HepG2 (cell line): Measurements from ENCODE around the gene PEX14. TPM values are rescaled to one million over a fixed set of nuclear protein-coding genes. Genes with fewer than 3 reads are reported as not detected.

Source experiments
- ATAC-seq: fragments of 200-7000 bp; cut with Tn5 transposase; 3 replicates; pipeline ENCODE4 v1.9.1; 2020; ENCODE audit warnings: mild to moderate bottlenecking, moderate library complexity
- BruUV-seq: library from RNA; stranded (reverse); fragments of 400-500 nt; replicated peaks from 2 replicates; lab custom pipeline; 2021; lab: Mats Ljungman, UMichigan
- CTCF ChIA-PET: fragments of 300-600 bp; formaldehyde crosslinking; extraction: SDS; loops from one replicate; lab custom pipeline; 2021; ENCODE audit warnings: low total read pairs, inconsistent platforms, low intra/inter-chr PET ratio; lab: Yijun Ruan, JAX
- POLR2A ChIA-PET: fragments of 350-600 bp; sonication (Branson Sonifier 250); formaldehyde crosslinking; loops from one replicate; lab custom pipeline; 2020; ENCODE audit warnings: antibody characterized with exemption, inconsistent platforms; lab: Yijun Ruan, JAX
- DNase-seq: peaks from one replicate; pipeline ENCODE4 v3.0.0-alpha.2; 2015; ENCODE audit warnings: low spot score
- FAIRE-seq: peaks from 3 replicates; lab custom pipeline; 2011; peaks lifted over from hg19 to GRCh38; lab: Jason Lieb, UNC
- H2AFZ ChIP-seq: one replicate; pipeline ENCODE4 v1.6.1; 2011; ENCODE audit warnings: low read length, inconsistent platforms
- H3K27ac ChIP-seq: fragments of 300-600 bp; 3 replicates; pipeline ENCODE4 v1.8.0; 2011; ENCODE audit warnings: mixed run types, mild to moderate bottlenecking, mixed read lengths, low read length, inconsistent platforms; ENCODE audit not compliant: insufficient read depth; ENCODE audit errors: extremely low read length
- H3K27me3 ChIP-seq, 2 experiments: fragments of 200-600 bp in 1 of 2; 2 replicates in 1 of 2; 3 replicates in 1 of 2; pipeline versions ENCODE4 v1.6.0 to v1.8.0; 2011; ENCODE audit warnings: low read length in 2 of 2, mild to moderate bottlenecking in 2 of 2, moderate library complexity in 2 of 2, inconsistent platforms in 1 of 2; ENCODE audit not compliant: insufficient read depth in 2 of 2, control insufficient read depth in 1 of 2
- H3K36me3 ChIP-seq, 2 experiments: fragments of 200-600 bp in 1 of 2; replicated peaks in 1 of 2; 2 replicates in 1 of 2; 3 replicates in 1 of 2; pipeline versions ENCODE4 v1.5.1 to v1.8.0; 2011; ENCODE audit warnings: low read length in 2 of 2, inconsistent platforms in 1 of 2; ENCODE audit not compliant: insufficient read depth in 2 of 2, control insufficient read depth in 1 of 2
- H3K4me1 ChIP-seq: 2 replicates; pipeline ENCODE4 v1.5.1; 2012; ENCODE audit warnings: low read length, inconsistent platforms; ENCODE audit not compliant: insufficient read depth
- H3K4me2 ChIP-seq: 2 replicates; pipeline ENCODE4 v1.6.0; 2011; ENCODE audit warnings: low read depth, low read length, inconsistent platforms
- H3K4me3 ChIP-seq, 3 experiments: fragments of 200-600 bp in 1 of 3; sonication (generic), shearing (Covaris generic) in 1 of 3; replicated peaks in 1 of 3; 2 replicates each; pipeline ENCODE4 v1.5.1; 2011 to 2016; ENCODE audit warnings: low read length in 3 of 3, inconsistent platforms in 2 of 3, low read depth in 2 of 3, mild to moderate bottlenecking in 2 of 3, control low read depth in 1 of 3, mixed read lengths in 1 of 3; ENCODE audit not compliant: insufficient read depth in 1 of 3
- H3K79me2 ChIP-seq: one replicate; pipeline ENCODE4 v1.6.1; 2011; ENCODE audit warnings: low read length, inconsistent platforms; ENCODE audit not compliant: insufficient read depth
- H3K9ac ChIP-seq: 2 replicates; pipeline ENCODE4 v1.6.0; 2011; ENCODE audit warnings: mild to moderate bottlenecking, low read depth, low read length, inconsistent platforms; ENCODE audit not compliant: insufficient read depth
- H3K9me3 ChIP-seq: 2 replicates; pipeline ENCODE4 v1.5.1; 2012; ENCODE audit warnings: mild to moderate bottlenecking, low read length
- H4K20me1 ChIP-seq: 2 replicates; pipeline ENCODE4 v1.6.0; 2011; ENCODE audit warnings: inconsistent platforms, mild to moderate bottlenecking, low read length, moderate library complexity; ENCODE audit not compliant: insufficient read depth
- IKZF4 ChIP-seq: sonication (generic); formaldehyde crosslinking; IDR thresholded peaks from 2 replicates; pipeline ENCODE4 v1.5.1; 2020; ENCODE audit warnings: borderline replicate concordance, mild to moderate bottlenecking, low read depth, missing genetic modification reagents; ENCODE audit errors: not compliant biosample characterization
- JUN ChIP-seq: sonication (generic); formaldehyde crosslinking; IDR thresholded peaks from 2 replicates; pipeline ENCODE4 v1.4.0; 2020; ENCODE audit warnings: mild to moderate bottlenecking, missing genetic modification reagents
- MAFF ChIP-seq: IDR thresholded peaks from 2 replicates; pipeline ENCODE4 v1.6.1; 2011; ENCODE audit warnings: low read depth, low read length, improper control_type of control experiment
- POLR2AphosphoS5 ChIP-seq: IDR thresholded peaks from 2 replicates; pipeline ENCODE4 v1.6.1; 2012; ENCODE audit warnings: low read depth, low read length
- TARDBP ChIP-seq: sonication (generic); formaldehyde crosslinking; IDR thresholded peaks from 2 replicates; pipeline ENCODE4 v1.8.0; 2022; ENCODE audit warnings: mild to moderate bottlenecking, missing genetic modification reagents
- ZBTB39 ChIP-seq: sonication (generic); formaldehyde crosslinking; IDR thresholded peaks from 2 replicates; pipeline ENCODE4 v1.5.0; 2020; ENCODE audit warnings: missing genetic modification reagents
- ZNF256 ChIP-seq: sonication (generic); formaldehyde crosslinking; conservative IDR thresholded peaks from 2 replicates; pipeline ENCODE4 v1.4.0; 2020; ENCODE audit warnings: missing genetic modification reagents
- ZNF7 ChIP-seq: IDR thresholded peaks from 2 replicates; pipeline ENCODE4 v1.6.1; 2016; ENCODE audit warnings: missing biosample characterization, missing genetic modification reagents
- ZNF841 ChIP-seq: sonication (generic); formaldehyde crosslinking; IDR thresholded peaks from 2 replicates; pipeline ENCODE4 v1.8.1; 2023; ENCODE audit warnings: missing genetic modification reagents, borderline replicate concordance
- WGBS: methylation state at CpG from one replicate; pipeline ENCODE4 v1.1.6; 2017; ENCODE audit warnings: low lambda C conversion rate; 5-methylcytosine and 5-hydroxymethylcytosine counted together
- in situ Hi-C: cut with HindIII; loops from 2 replicates; pipeline ENCODE4 v1.10.0; 2017; ENCODE audit warnings: low pct_unique_long_range_greater_than_20kb; ENCODE audit not compliant: extremely low pct_ligation_motif_present
- intact Hi-C: fragments of 100-400 bp; cut with micrococcal nuclease; formaldehyde crosslinking; loops from one replicate; pipeline ENCODE4 v1.10.0; 2022; ENCODE audit not compliant: unreplicated experiment
- polyA plus RNA-seq, 8 experiments: library from polyadenylated mRNA; depleted of rRNA in 3 of 8; stranded (reverse) in 7 of 8; unstranded in 1 of 8; fragments of >200 nt; fragmentation: Illumina TruSeq in 4 of 8; extraction: Trizol in 4 of 8; gene quantifications; 2 replicates each; pipeline versions ENCODE4 v1.2.1 to v1.2.3, GENCODE V29; 2011 to 2016; ENCODE audit warnings: low read depth in 4 of 8, missing spikeins in 1 of 8, mixed read lengths in 1 of 8; ENCODE audit not compliant: insufficient read depth in 1 of 8
- total RNA-seq, 5 experiments: library from RNA; depleted of rRNA; stranded (reverse); fragments of >200 nt; fragmentation: Illumina TruSeq; extraction: Trizol; gene quantifications; 2 replicates each; pipeline ENCODE4 v1.2.3, GENCODE V29; 2016; ENCODE audit warnings: low read depth in 1 of 5

The PEX14 gene
- total and polyA plus RNA-seq, 2 of the 13 experiments (the other 11 are each of a cell fraction or from before 2014, with no cell fraction given) = 6.5 to 9.9 TPM

GRCh38 chr1:10532362-10532761, 57.6 kb downstream of the PEX14 start:
- Histone ChIP-seq H3K36me3 (peaks cover 4 to 8% of the 10 kb centered on the region in 2 experiments; a peak in 4 of 5 replicates), H3K9ac (no peak overlapping the region), H3K27ac (no peak overlapping the region), H3K79me2 (no peaks in the 10 kb centered on the region), H3K4me2 (no peak overlapping the region)
- intact Hi-C loops = no loop called here
- 100% methylated on average over 8 of the region's 8 CpGs for WGBS
- ATAC-seq (no peak), FAIRE-seq (no peak)
- in situ Hi-C loops = no loop called here
- TF ChIP-seq IKZF4 (CRISPR knock-in tag) (no peak), ZNF256 (no peak), JUN (CRISPR knock-in tag) (no peak), MAFF (no peak), TARDBP (CRISPR knock-in tag) (no peak), POLR2AphosphoS5 (no peak)
- TF ChIP-seq, all 625 proteins: peak for 0
- no peaks in the 10 kb centered on the region for H3K9me3 ChIP-seq
- CTCF ChIA-PET = no interaction called here
- no peaks in the 10 kb centered on the region for H4K20me1 ChIP-seq
- peaks cover 25% of the 10 kb centered on the region for H3K4me1 ChIP-seq
- no peak overlapping the region for H2AFZ ChIP-seq
- no TSS peak for BruUV-seq
- no peak for DNase-seq
- no peak overlapping the region for H3K4me3 ChIP-seq
- POLR2A ChIA-PET = no interaction called here
- no peaks in the 10 kb centered on the region for H3K27me3 ChIP-seq

GRCh38 chr1:10534519-10534918, 59.8 kb downstream of the PEX14 start:
- POLR2A ChIA-PET = no interaction called here
- TF ChIP-seq ZBTB39 (CRISPR knock-in tag) (no peak), ZNF841 (no peak), ZNF7 (CRISPR knock-in tag) (no peak)
- no peak for ATAC-seq
- H3K4me3 ChIP-seq = no peak overlapping the region
- peaks cover 6 to 11% of the 10 kb centered on the region in 2 experiments for H3K36me3 ChIP-seq
- no peak overlapping the region for H3K27ac ChIP-seq
- in situ Hi-C loops = no loop called here
- CTCF ChIA-PET = no interaction called here
- H3K79me2 ChIP-seq = no peaks in the 10 kb centered on the region
- BruUV-seq = no TSS peak
- H4K20me1 ChIP-seq = no peaks in the 10 kb centered on the region
- 97% methylated on average over 7 of the region's 7 CpGs for WGBS
- H3K9me3 ChIP-seq = no peaks in the 10 kb centered on the region
- H3K4me1 ChIP-seq = peaks cover 9% of the 10 kb centered on the region
- no peak overlapping the region for H3K4me2 ChIP-seq
- FAIRE-seq = no peak
- no peaks in the 10 kb centered on the region for H3K27me3 ChIP-seq
- H2AFZ ChIP-seq = no peak overlapping the region
- intact Hi-C loops = no loop called here
- no peak for DNase-seq
- H3K9ac ChIP-seq = no peak overlapping the region
